Parathyroid adenoma (tissue), 2 donors: ENCODE data around the gene LYPLAL1.

ENCODE experiments used
- H2AFZ ChIP-seq: fragments of 300-600 bp; sonication (generic); one replicate; pipeline ENCODE4 v1.7.0; 2017; ENCODE audit warnings: antibody characterized with exemption, mild to moderate bottlenecking
- H3K27ac ChIP-seq: fragments of 300-600 bp; sonication (generic); one replicate; pipeline ENCODE4 v1.7.0; 2017
- H3K27me3 ChIP-seq: fragments of 300-600 bp; sonication (generic); one replicate; pipeline ENCODE4 v1.7.0; 2017; ENCODE audit warnings: low read length; ENCODE audit not compliant: control insufficient read depth, insufficient read depth
- H3K36me3 ChIP-seq: fragments of 300-600 bp; sonication (generic); one replicate; pipeline ENCODE4 v1.7.0; 2017; ENCODE audit warnings: low read length; ENCODE audit not compliant: control insufficient read depth, insufficient read depth
- H3K4me1 ChIP-seq: fragments of 300-600 bp; sonication (generic); one replicate; pipeline ENCODE4 v1.7.0; 2017; ENCODE audit warnings: control low read depth
- H3K4me2 ChIP-seq: fragments of 300-600 bp; sonication (generic); one replicate; pipeline ENCODE4 v1.7.0; 2017; ENCODE audit warnings: low read length
- H3K4me3 ChIP-seq: fragments of 300-600 bp; sonication (generic); one replicate; pipeline ENCODE4 v1.7.0; 2017; ENCODE audit warnings: low read depth, low read length
- H3K79me2 ChIP-seq: fragments of 300-600 bp; sonication (generic); one replicate; pipeline ENCODE4 v1.7.0; 2017; ENCODE audit warnings: control low read depth
- H3K9ac ChIP-seq: fragments of 300-600 bp; sonication (generic); one replicate; pipeline ENCODE4 v1.7.0; 2017; ENCODE audit warnings: mild to moderate bottlenecking
- H3K9me3 ChIP-seq: fragments of 300-600 bp; sonication (generic); one replicate; pipeline ENCODE4 v1.7.0; 2017; ENCODE audit warnings: low read length; ENCODE audit not compliant: control insufficient read depth
- TF ChIP-seq, protein P1 (sequence below): fragments of 300-600 bp; sonication (generic); IDR thresholded peaks from one replicate; pipeline ENCODE4 v1.7.0; 2017; ENCODE audit warnings: antibody characterized with exemption, mild to moderate bottlenecking
- donor health status: primary hyperparathyroidism.

The LYPLAL1 gene

DNA sequence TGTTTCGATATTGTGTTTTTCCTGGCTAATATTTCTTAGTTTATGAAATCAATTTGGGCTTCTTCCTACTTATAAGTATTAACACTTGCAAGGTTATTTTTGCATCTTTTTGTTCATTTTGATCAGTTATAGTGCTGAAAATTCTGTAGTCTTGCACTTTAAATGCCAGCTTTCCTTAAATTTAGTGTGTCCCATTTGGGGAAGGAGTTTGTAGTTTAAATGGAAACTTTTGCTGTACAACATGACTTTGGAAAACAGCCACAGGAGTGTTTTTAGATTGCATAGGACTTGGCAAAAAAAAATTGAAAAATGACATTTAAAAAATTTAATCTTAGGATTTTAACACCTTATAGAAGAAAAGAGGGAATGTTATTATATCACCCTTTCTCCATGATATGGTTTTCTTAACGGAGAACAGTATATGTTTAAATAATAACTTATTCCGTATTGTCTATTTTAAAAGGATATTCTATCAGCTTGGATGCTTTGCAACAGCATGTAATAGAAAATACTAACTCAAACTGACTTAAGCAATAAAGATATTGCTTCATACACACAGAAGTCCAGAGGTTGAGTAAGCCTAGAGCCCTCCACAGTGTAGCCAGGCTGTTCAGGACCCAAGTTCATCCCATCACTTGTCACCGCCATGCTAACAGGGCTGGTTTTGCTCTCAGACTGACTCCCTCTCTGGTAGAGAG lies 53.8 kb downstream of the LYPLAL1 start:
- Histone ChIP-seq H3K27me3 (no peaks in the 10 kb centered on the region), H3K9ac (no peak overlapping the region), H3K36me3 (no peaks in the 10 kb centered on the region), H3K79me2 (no peaks in the 10 kb centered on the region), H3K4me2 (no peak overlapping the region), H3K27ac (no peak overlapping the region), H2AFZ (no peak overlapping the region), H3K4me1 (no peaks in the 10 kb centered on the region), H3K4me3 (no peak overlapping the region), H3K9me3 (no peaks in the 10 kb centered on the region)
- TF ChIP-seq, protein P1, sequence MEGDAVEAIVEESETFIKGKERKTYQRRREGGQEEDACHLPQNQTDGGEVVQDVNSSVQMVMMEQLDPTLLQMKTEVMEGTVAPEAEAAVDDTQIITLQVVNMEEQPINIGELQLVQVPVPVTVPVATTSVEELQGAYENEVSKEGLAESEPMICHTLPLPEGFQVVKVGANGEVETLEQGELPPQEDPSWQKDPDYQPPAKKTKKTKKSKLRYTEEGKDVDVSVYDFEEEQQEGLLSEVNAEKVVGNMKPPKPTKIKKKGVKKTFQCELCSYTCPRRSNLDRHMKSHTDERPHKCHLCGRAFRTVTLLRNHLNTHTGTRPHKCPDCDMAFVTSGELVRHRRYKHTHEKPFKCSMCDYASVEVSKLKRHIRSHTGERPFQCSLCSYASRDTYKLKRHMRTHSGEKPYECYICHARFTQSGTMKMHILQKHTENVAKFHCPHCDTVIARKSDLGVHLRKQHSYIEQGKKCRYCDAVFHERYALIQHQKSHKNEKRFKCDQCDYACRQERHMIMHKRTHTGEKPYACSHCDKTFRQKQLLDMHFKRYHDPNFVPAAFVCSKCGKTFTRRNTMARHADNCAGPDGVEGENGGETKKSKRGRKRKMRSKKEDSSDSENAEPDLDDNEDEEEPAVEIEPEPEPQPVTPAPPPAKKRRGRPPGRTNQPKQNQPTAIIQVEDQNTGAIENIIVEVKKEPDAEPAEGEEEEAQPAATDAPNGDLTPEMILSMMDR = no peak

DNA sequence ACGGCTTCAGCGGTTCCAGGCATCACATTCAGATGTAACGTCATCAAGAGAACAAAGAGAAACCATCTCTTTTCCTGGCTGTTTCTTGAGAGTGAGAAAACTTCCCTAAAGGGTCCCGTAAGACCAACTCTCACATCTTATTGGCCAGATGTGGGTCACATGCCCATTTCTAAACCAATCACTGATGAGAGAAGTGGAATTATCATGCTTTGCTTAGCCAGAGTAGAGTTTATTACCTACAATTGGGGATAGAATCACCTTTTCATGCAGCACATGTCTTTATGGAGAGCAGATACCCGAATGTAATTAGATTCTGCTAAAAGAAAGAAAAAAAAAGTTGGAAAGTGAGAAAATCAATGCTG lies 54.4 kb downstream of the LYPLAL1 start:
- H3K36me3 ChIP-seq = no peaks in the 10 kb centered on the region
- H3K27me3 ChIP-seq = no peaks in the 10 kb centered on the region
- TF ChIP-seq, protein P1 = no peak
- H2AFZ ChIP-seq = no peak overlapping the region
- no peaks in the 10 kb centered on the region for H3K9me3 ChIP-seq
- H3K4me2 ChIP-seq = no peak overlapping the region
- no peak overlapping the region for H3K4me3 ChIP-seq
- no peaks in the 10 kb centered on the region for H3K79me2 ChIP-seq
- H3K4me1 ChIP-seq = no peaks in the 10 kb centered on the region
- no peak overlapping the region for H3K9ac ChIP-seq
- H3K27ac ChIP-seq = no peak overlapping the region

DNA sequence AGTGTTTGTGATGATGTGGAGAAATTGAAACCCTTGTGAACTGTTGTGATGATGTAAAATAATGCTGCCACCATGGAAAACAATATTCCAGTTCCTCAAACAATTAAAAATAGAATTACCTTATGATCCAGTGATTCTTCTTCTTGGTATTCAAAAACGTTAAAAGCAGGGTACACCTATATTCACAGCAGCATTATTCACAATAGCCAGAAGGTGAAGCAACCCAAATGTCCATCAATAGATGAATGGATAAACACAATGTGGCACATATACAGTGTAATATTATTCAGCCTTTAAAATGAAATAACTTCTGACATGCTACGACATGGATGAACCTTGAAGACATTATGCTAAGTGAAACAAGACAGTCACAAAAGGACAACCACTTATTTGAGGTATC lies 59.2 kb downstream of the LYPLAL1 start:
- H3K9ac ChIP-seq = no peak overlapping the region
- H3K4me3 ChIP-seq = no peak overlapping the region
- H3K27ac ChIP-seq = no peak overlapping the region
- H3K4me2 ChIP-seq = no peak overlapping the region
- H3K79me2 ChIP-seq = no peaks in the 10 kb centered on the region
- H3K27me3 ChIP-seq = no peaks in the 10 kb centered on the region
- no peaks in the 10 kb centered on the region for H3K9me3 ChIP-seq
- H3K36me3 ChIP-seq = no peaks in the 10 kb centered on the region
- TF ChIP-seq, protein P1 = no peak
- no peak overlapping the region for H2AFZ ChIP-seq
- H3K4me1 ChIP-seq = no peaks in the 10 kb centered on the region

DNA sequence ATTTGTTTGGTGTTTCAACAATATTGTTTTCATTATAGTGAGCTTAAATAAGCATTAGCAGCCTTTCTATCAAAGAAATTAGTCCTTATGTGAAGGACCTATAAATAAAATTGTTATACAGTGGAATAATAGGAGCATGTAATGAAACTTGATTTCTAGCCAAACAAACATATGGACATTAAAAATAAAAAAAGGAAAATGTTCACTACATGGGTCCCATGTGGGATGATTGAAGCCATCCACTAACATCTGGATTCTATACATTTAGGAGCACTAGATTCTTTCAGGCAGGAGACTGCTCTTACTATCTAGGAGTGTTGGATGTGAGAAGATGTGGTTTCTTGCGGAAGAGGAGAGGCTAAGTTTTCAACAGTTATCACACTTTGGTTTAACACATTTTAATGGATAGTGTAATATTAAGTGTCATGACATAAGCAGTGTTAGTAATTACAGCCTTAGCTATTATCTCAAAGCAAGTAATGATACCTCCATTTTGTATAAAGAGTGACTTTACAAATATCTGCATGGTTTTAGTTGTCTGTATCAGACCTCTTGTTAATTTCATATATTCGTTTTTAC lies 62.3 kb downstream of the LYPLAL1 start:
- Histone ChIP-seq H2AFZ (no peak overlapping the region), H3K79me2 (no peaks in the 10 kb centered on the region)
- TF ChIP-seq, protein P1 = no peak

More for the DNA sequence above, 62.3 kb downstream of the LYPLAL1 start:
- H3K4me1 ChIP-seq = no peaks in the 10 kb centered on the region
- no peaks in the 10 kb centered on the region for H3K36me3 ChIP-seq
- H3K27me3 ChIP-seq = no peaks in the 10 kb centered on the region
- H3K4me2 ChIP-seq = no peak overlapping the region
- H3K9ac ChIP-seq = no peak overlapping the region
- H3K27ac ChIP-seq = no peak overlapping the region
- H3K4me3 ChIP-seq = no peak overlapping the region
- H3K9me3 ChIP-seq = no peaks in the 10 kb centered on the region
